ENCODE results near the gene MBTD1.
A peak's percentile ranks its signal among the peaks of the same experiment; 100 is the strongest.

Gene MBTD1

DNA sequence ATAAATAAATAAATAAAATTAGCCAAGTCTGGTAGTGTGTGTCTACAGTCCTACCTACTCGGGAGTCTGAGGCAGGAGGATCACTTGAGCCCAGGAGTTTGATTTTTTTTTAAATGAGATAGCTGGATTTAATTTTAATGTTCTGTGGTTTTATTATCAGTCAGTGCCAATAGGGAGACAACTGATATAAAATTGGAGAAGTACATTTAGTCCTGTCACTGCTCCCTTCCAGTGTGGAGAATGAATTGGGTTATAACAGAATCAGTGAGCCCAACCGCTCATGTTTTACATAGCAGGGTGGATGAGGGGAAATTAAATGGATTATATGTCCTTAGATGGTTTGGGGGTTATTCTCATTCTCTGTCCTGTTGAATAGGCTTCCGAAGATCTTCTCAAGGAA is 100.2 kb downstream of the MBTD1 start:
- no peak overlapping the region for H3K4me3 ChIP-seq (ENCODE audit: insufficient read length, low read depth)
- DNase-seq (ENCODE audit: low read depth, low spot score), result no peak
- no peaks in the 10 kb centered on the region for H3K4me1 ChIP-seq (ENCODE audit: insufficient read depth, insufficient read length)
- H3K27me3 ChIP-seq (ENCODE audit: insufficient read depth, insufficient read length), result no peaks in the 10 kb centered on the region
- no peak overlapping the region for H3K9ac ChIP-seq (ENCODE audit: insufficient read length, low read depth)
- no peak for TF ChIP-seq ZNF274 (IDR thresholded peaks at IDR 0.05; ENCODE audit: low read depth, low read length)
- TF ChIP-seq YY1 (IDR thresholded peaks at IDR 0.05; ENCODE audit: insufficient read depth, insufficient read length), result no peak
- TF ChIP-seq SUZ12 (IDR thresholded peaks at IDR 0.05; ENCODE audit: extremely low read depth, insufficient read depth, insufficient read length), result no peak
- H3K9me3 ChIP-seq (ENCODE audit: insufficient read depth, low read length), result no peaks in the 10 kb centered on the region
- peaks cover 88% of the 10 kb centered on the region for H3K36me3 ChIP-seq (ENCODE audit: insufficient read depth, insufficient read length, low read length)

DNA sequence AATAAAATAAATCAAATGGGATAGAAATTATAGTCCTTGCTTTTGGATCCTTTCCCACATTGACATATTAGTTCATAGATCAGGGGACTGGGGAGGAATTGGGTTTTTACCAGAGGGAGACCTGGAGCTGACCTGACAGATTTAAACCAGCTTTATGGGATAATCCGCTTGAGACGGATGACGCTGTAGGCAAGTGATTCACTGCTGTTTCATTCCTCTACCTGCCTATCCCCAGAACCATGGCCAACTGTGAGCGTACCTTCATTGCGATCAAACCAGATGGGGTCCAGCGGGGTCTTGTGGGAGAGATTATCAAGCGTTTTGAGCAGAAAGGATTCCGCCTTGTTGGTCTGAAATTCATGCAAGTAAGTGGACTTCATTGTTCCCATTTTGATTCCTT is 104.4 kb downstream of the MBTD1 start:
- H3K4me1 ChIP-seq (ENCODE audit: insufficient read depth, insufficient read length), result no peaks in the 10 kb centered on the region
- H3K9me3 ChIP-seq (ENCODE audit: insufficient read depth, low read length), result no peaks in the 10 kb centered on the region
- no peak overlapping the region for H3K4me3 ChIP-seq (ENCODE audit: insufficient read length, low read depth)
- H3K36me3 ChIP-seq (ENCODE audit: insufficient read depth, insufficient read length, low read length), result peaks cover 57% of the 10 kb centered on the region
- no peaks in the 10 kb centered on the region for H3K27me3 ChIP-seq (ENCODE audit: insufficient read depth, insufficient read length)
- no peak overlapping the region for H3K9ac ChIP-seq (ENCODE audit: insufficient read length, low read depth)
- no peak for DNase-seq (ENCODE audit: low read depth, low spot score)
- TF ChIP-seq SUZ12 (IDR thresholded peaks at IDR 0.05; ENCODE audit: extremely low read depth, insufficient read depth, insufficient read length), result no peak

- Histone ChIP-seq H3K9me3 (ENCODE audit: insufficient read depth, low read length) (no peaks in the 10 kb centered on the region), H3K36me3 (ENCODE audit: insufficient read depth, insufficient read length, low read length) (peaks cover 45% of the 10 kb centered on the region), H3K27me3 (ENCODE audit: insufficient read depth, insufficient read length) (no peaks in the 10 kb centered on the region), H3K4me1 (ENCODE audit: insufficient read depth, insufficient read length) (no peaks in the 10 kb centered on the region), H3K4me3 (ENCODE audit: insufficient read length, low read depth) (peak overlapping the region; percentile 95), H3K9ac (ENCODE audit: insufficient read length, low read depth) (peak overlapping the region; percentile 96)
- no peak for TF ChIP-seq SUZ12 (IDR thresholded peaks at IDR 0.05; ENCODE audit: extremely low read depth, insufficient read depth, insufficient read length)
- no peak for TF ChIP-seq ZNF274 (IDR thresholded peaks at IDR 0.05; ENCODE audit: low read depth, low read length)
- no peak for DNase-seq (ENCODE audit: low read depth, low spot score)
Observed at GRCh38 chr17:51154176-51154575, 105.7 kb downstream of the MBTD1 start.

GRCh38 chr17:51153210-51154072 is 106.4 kb downstream of the MBTD1 start, which contains the start of gene NME1:
Gene NME1, plus strand, starts transcription at chr17:51153559. Its CDS starts 2,096 bp downstream, at chr17:51155655.
- no peaks in the 10 kb centered on the region for H3K27me3 ChIP-seq (ENCODE audit: insufficient read depth, insufficient read length)
- peaks cover 37% of the 10 kb centered on the region for H3K36me3 ChIP-seq (ENCODE audit: insufficient read depth, insufficient read length, low read length)
- H3K9me3 ChIP-seq (ENCODE audit: insufficient read depth, low read length), result no peaks in the 10 kb centered on the region
- peak; percentile 95 for DNase-seq (ENCODE audit: low read depth, low spot score)
- no peaks in the 10 kb centered on the region for H3K4me1 ChIP-seq (ENCODE audit: insufficient read depth, insufficient read length)
- H3K4me3 ChIP-seq (ENCODE audit: insufficient read length, low read depth), result peak within 1 kb of the TSS; percentile 95
- peak within 1 kb of the TSS; percentile 96 for H3K9ac ChIP-seq (ENCODE audit: insufficient read length, low read depth)
- TF ChIP-seq SUZ12 (IDR thresholded peaks at IDR 0.05; ENCODE audit: extremely low read depth, insufficient read depth, insufficient read length), result no peak
- no peak for TF ChIP-seq YY1 (IDR thresholded peaks at IDR 0.05; ENCODE audit: insufficient read depth, insufficient read length)
- TF ChIP-seq ZNF274 (IDR thresholded peaks at IDR 0.05; ENCODE audit: low read depth, low read length), result no peak

GRCh38 chr17:51152766-51153209 is 107.1 kb downstream of the MBTD1 start:
- peak overlapping the region; percentile 95 for H3K4me3 ChIP-seq (ENCODE audit: insufficient read length, low read depth)
- no peaks in the 10 kb centered on the region for H3K27me3 ChIP-seq (ENCODE audit: insufficient read depth, insufficient read length)
- peak overlapping the region; percentile 96 for H3K9ac ChIP-seq (ENCODE audit: insufficient read length, low read depth)
- H3K9me3 ChIP-seq (ENCODE audit: insufficient read depth, low read length), result no peaks in the 10 kb centered on the region
- no peak for DNase-seq (ENCODE audit: low read depth, low spot score)
- H3K4me1 ChIP-seq (ENCODE audit: insufficient read depth, insufficient read length), result no peaks in the 10 kb centered on the region
- TF ChIP-seq SUZ12 (IDR thresholded peaks at IDR 0.05; ENCODE audit: extremely low read depth, insufficient read depth, insufficient read length), result no peak
- TF ChIP-seq YY1 (IDR thresholded peaks at IDR 0.05; ENCODE audit: insufficient read depth, insufficient read length), result no peak
- no peak for TF ChIP-seq ZNF274 (IDR thresholded peaks at IDR 0.05; ENCODE audit: low read depth, low read length)
- H3K36me3 ChIP-seq (ENCODE audit: insufficient read depth, insufficient read length, low read length), result peaks cover 31% of the 10 kb centered on the region

GRCh38 chr17:51150932-51151331 is 108.9 kb downstream of the MBTD1 start:
- Histone ChIP-seq H3K9ac (ENCODE audit: insufficient read length, low read depth) (no peak overlapping the region), H3K36me3 (ENCODE audit: insufficient read depth, insufficient read length, low read length) (peaks cover 13% of the 10 kb centered on the region), H3K9me3 (ENCODE audit: insufficient read depth, low read length) (no peaks in the 10 kb centered on the region), H3K4me3 (ENCODE audit: insufficient read length, low read depth) (no peak overlapping the region), H3K27me3 (ENCODE audit: insufficient read depth, insufficient read length) (no peaks in the 10 kb centered on the region), H3K4me1 (ENCODE audit: insufficient read depth, insufficient read length) (no peaks in the 10 kb centered on the region)
- TF ChIP-seq YY1 (IDR thresholded peaks at IDR 0.05; ENCODE audit: insufficient read depth, insufficient read length) (no peak), ZNF274 (IDR thresholded peaks at IDR 0.05; ENCODE audit: low read depth, low read length) (no peak), SUZ12 (IDR thresholded peaks at IDR 0.05; ENCODE audit: extremely low read depth, insufficient read depth, insufficient read length) (no peak)
- no peak for DNase-seq (ENCODE audit: low read depth, low spot score)

GRCh38 chr17:51149163-51149562 is 110.7 kb downstream of the MBTD1 start:
- Histone ChIP-seq H3K4me3 (ENCODE audit: insufficient read length, low read depth) (no peak overlapping the region), H3K9me3 (ENCODE audit: insufficient read depth, low read length) (no peaks in the 10 kb centered on the region)
- TF ChIP-seq ZNF274 (IDR thresholded peaks at IDR 0.05; ENCODE audit: low read depth, low read length) (no peak), SUZ12 (IDR thresholded peaks at IDR 0.05; ENCODE audit: extremely low read depth, insufficient read depth, insufficient read length) (no peak), YY1 (IDR thresholded peaks at IDR 0.05; ENCODE audit: insufficient read depth, insufficient read length) (no peak)

More at GRCh38 chr17:51149163-51149562, 110.7 kb downstream of the MBTD1 start:
- Histone ChIP-seq H3K27me3 (ENCODE audit: insufficient read depth, insufficient read length) (no peaks in the 10 kb centered on the region), H3K9ac (ENCODE audit: insufficient read length, low read depth) (no peak overlapping the region), H3K4me1 (ENCODE audit: insufficient read depth, insufficient read length) (no peaks in the 10 kb centered on the region), H3K36me3 (ENCODE audit: insufficient read depth, insufficient read length, low read length) (no peaks in the 10 kb centered on the region)
- no peak for DNase-seq (ENCODE audit: low read depth, low spot score)

All from NT2/D1 (cell line).